T-helper 22 cell (primary cell): ENCODE data around the gene LPA.

Source experiments
- DNase-seq: peaks from one replicate; pipeline ENCODE4 v3.0.0-alpha.2; 2020; ENCODE audit warnings: low read depth

LPA gene

GRCh38 chr6:160510976-160511617 lies 153.0 kb downstream of the LPA start:
- no peak for DNase-seq

DNA sequence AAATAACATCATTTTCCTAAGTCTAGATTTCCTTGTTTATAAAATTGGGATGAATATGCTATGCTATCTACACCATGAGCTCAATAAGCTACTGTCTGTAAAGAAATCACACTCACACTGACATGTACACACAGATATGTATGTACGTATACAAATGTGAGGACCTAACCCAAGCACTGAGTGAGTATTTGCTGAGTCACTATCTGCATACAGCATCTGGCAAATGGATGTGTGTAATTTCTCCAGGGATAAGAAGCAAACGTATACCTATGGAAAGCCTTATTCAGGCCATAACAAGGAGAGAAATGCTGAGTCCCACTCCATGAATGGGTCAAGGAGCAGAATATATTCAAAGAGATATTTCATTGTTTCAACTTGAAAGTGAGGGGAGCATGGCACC lies 153.9 kb downstream of the LPA start:
- no peak for DNase-seq

- DNase-seq = no peak
Observed at GRCh38 chr6:160509610-160510009, 154.5 kb downstream of the LPA start.

- no peak for DNase-seq
Observed at GRCh38 chr6:160508599-160508998, 155.5 kb downstream of the LPA start.

DNA sequence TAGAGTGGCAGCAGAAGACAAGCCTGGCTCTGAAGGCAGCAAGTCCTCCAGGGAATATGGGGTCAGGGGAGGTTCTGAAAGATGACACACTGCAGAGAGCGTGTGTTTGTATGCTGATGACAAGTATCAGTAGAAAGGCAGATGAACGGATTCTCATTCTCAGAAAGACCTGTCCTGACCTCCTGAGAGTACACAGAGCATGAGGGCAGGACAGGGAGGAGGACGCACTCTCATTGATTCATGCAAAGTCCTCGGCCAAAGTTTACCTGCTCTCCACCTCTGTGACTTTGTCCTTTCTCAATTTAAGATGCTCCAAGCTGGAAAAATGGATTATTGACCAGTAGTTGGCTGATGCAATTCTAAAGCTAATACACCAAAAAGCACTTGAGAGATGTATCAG lies 156.7 kb downstream of the LPA start:
- DNase-seq = no peak

GRCh38 chr6:160505970-160506369 lies 158.1 kb downstream of the LPA start:
- no peak for DNase-seq

- no peak for DNase-seq
Observed at GRCh38 chr6:160500639-160501038, 163.4 kb downstream of the LPA start.

- DNase-seq = no peak
Observed at GRCh38 chr6:160494576-160494975, 169.5 kb downstream of the LPA start.

GRCh38 chr6:160489091-160489490 lies 175.0 kb downstream of the LPA start:
- no peak for DNase-seq

- DNase-seq = no peak
Observed at GRCh38 chr6:160487116-160487515, 177.0 kb downstream of the LPA start.
